Mesenchymal stem cell (in vitro differentiated cells and primary cell): ENCODE results near the gene SMOC2.
A peak's percentile ranks its signal among the peaks of the same experiment; 100 is the strongest.

Source experiments
- DNase-seq: peaks from one replicate; pipeline ENCODE4 v3.0.0-alpha.2; 2013
- H2AFZ ChIP-seq: one replicate; pipeline ENCODE4 v1.6.1; 2013; ENCODE audit warnings: low read depth, mild to moderate bottlenecking, control low read depth, inconsistent platforms, low read length, moderate library complexity
- H2AK5ac ChIP-seq: 2 replicates; pipeline ENCODE4 v1.6.1; 2013; ENCODE audit warnings: low read length, moderate library complexity, mild to moderate bottlenecking, inconsistent platforms; ENCODE audit not compliant: severe bottlenecking
- H2BK120ac ChIP-seq: one replicate; pipeline ENCODE4 v1.6.1; 2013; ENCODE audit warnings: low read depth, mild to moderate bottlenecking, inconsistent platforms, low read length, moderate library complexity
- H2BK12ac ChIP-seq, 2 experiments: one replicate each; pipeline ENCODE4 v1.6.1; 2013; ENCODE audit warnings: inconsistent platforms in 2 of 2, low read length in 2 of 2, mild to moderate bottlenecking in 2 of 2, moderate library complexity in 2 of 2, control low read depth in 1 of 2
- H2BK15ac ChIP-seq: one replicate; pipeline ENCODE4 v1.6.1; 2013; ENCODE audit warnings: mild to moderate bottlenecking, low read depth, inconsistent platforms; ENCODE audit not compliant: poor library complexity, severe bottlenecking
- H2BK5ac ChIP-seq: 2 replicates; pipeline ENCODE4 v1.6.1; 2013; ENCODE audit warnings: low read depth, mild to moderate bottlenecking, low read length, control low read depth, inconsistent platforms; ENCODE audit not compliant: poor library complexity, severe bottlenecking
- H3K14ac ChIP-seq, 2 experiments: one replicate each; pipeline ENCODE4 v1.6.1; 2013; ENCODE audit warnings: inconsistent platforms in 2 of 2, low read length in 2 of 2, control low read depth in 1 of 2, mild to moderate bottlenecking in 1 of 2, moderate library complexity in 1 of 2
- H3K18ac ChIP-seq, 2 experiments: one replicate each; pipeline ENCODE4 v1.6.1; 2013; ENCODE audit warnings: inconsistent platforms in 2 of 2, low read length in 2 of 2, control low read depth in 1 of 2, low read depth in 1 of 2, mild to moderate bottlenecking in 1 of 2
- H3K23ac ChIP-seq, 2 experiments: one replicate each; pipeline ENCODE4 v1.6.1; 2013; ENCODE audit warnings: inconsistent platforms in 2 of 2, low read length in 2 of 2, mild to moderate bottlenecking in 2 of 2, moderate library complexity in 2 of 2, control low read depth in 1 of 2
- H3K27ac ChIP-seq: 2 replicates; pipeline ENCODE4 v1.5.1; 2013; ENCODE audit warnings: mild to moderate bottlenecking, moderate library complexity, low read length, control low read depth, inconsistent platforms; ENCODE audit not compliant: poor library complexity, severe bottlenecking
- H3K27me3 ChIP-seq, 2 experiments: 2 replicates each; pipeline versions ENCODE4 v1.6.1 to v1.7.0; 2013; ENCODE audit warnings: low read length in 2 of 2, mild to moderate bottlenecking in 2 of 2, moderate library complexity in 2 of 2, control low read depth in 1 of 2, inconsistent platforms in 1 of 2; ENCODE audit not compliant: control insufficient read depth in 1 of 2, insufficient read depth in 1 of 2
- H3K36me3 ChIP-seq, 2 experiments: 2 replicates each; pipeline versions ENCODE4 v1.6.1 to v1.7.0; 2013; ENCODE audit warnings: low read length in 2 of 2, control low read depth in 1 of 2, inconsistent platforms in 1 of 2, low read depth in 1 of 2, mild to moderate bottlenecking in 1 of 2; ENCODE audit not compliant: insufficient read depth in 2 of 2, control insufficient read depth in 1 of 2
- H3K4ac ChIP-seq, 2 experiments: one replicate each; pipeline ENCODE4 v1.6.1; 2013; ENCODE audit warnings: inconsistent platforms in 2 of 2, low read length in 2 of 2, mild to moderate bottlenecking in 2 of 2, moderate library complexity in 2 of 2, control low read depth in 1 of 2, low read depth in 1 of 2
- H3K4me1 ChIP-seq: 2 replicates; pipeline ENCODE4 v1.6.1; 2013; ENCODE audit warnings: low read depth, low read length, control low read depth; ENCODE audit not compliant: control insufficient read depth, insufficient read depth
- H3K4me2 ChIP-seq: 2 replicates; pipeline ENCODE4 v1.6.1; 2013; ENCODE audit warnings: low read length, mild to moderate bottlenecking, inconsistent platforms; ENCODE audit not compliant: poor library complexity, severe bottlenecking
- H3K4me3 ChIP-seq, 2 experiments: 2 replicates each; pipeline versions ENCODE4 v1.5.1 to v1.7.0; 2013; ENCODE audit warnings: low read length in 2 of 2, mild to moderate bottlenecking in 2 of 2, control low read depth in 1 of 2, low read depth in 1 of 2; ENCODE audit not compliant: insufficient read depth in 1 of 2
- H3K79me1 ChIP-seq: replicated peaks from 2 replicates; pipeline ENCODE4 v1.6.1; 2013; ENCODE audit warnings: mild to moderate bottlenecking, control low read depth, low read length, inconsistent platforms; ENCODE audit not compliant: poor library complexity, severe bottlenecking
- H3K9ac ChIP-seq: 2 replicates; pipeline ENCODE4 v1.7.0; 2013; ENCODE audit warnings: mild to moderate bottlenecking, low read length, moderate library complexity
- H3K9me3 ChIP-seq: 2 replicates; pipeline ENCODE4 v1.7.0; 2013; ENCODE audit warnings: mild to moderate bottlenecking, low read length; ENCODE audit not compliant: control insufficient read depth
- H4K8ac ChIP-seq: one replicate; pipeline ENCODE4 v1.6.1; 2013; ENCODE audit warnings: inconsistent platforms, mild to moderate bottlenecking, low read length, moderate library complexity
- H4K91ac ChIP-seq: one replicate; pipeline ENCODE4 v1.6.1; 2013; ENCODE audit warnings: mild to moderate bottlenecking, low read length, inconsistent platforms
- WGBS: methylation state at CpG from one replicate; pipeline ENCODE4 v1.1.7; 2013; ENCODE audit warnings: mixed read lengths; 5-methylcytosine and 5-hydroxymethylcytosine counted together

The SMOC2 gene

GRCh38 chr6:168532070-168532469 lies 91.1 kb downstream of the SMOC2 start:
- no peaks in the 10 kb centered on the region for H3K9me3 ChIP-seq
- no peak overlapping the region for H3K9ac ChIP-seq
- H3K27me3 ChIP-seq, result peaks cover 0 to 6% of the 10 kb centered on the region in 2 experiments
- H3K23ac ChIP-seq, result no peak overlapping the region
- H3K14ac ChIP-seq, result no peak overlapping the region
- H3K4me2 ChIP-seq, result no peak overlapping the region
- H2BK5ac ChIP-seq, result no peak overlapping the region
- H4K8ac ChIP-seq, result no peak overlapping the region
- H2BK15ac ChIP-seq, result no peak overlapping the region
- H3K79me1 ChIP-seq, result no peaks in the 10 kb centered on the region
- no peak overlapping the region for H4K91ac ChIP-seq
- H2AK5ac ChIP-seq, result no peak overlapping the region
- 57% methylated on average over 3 of the region's 5 CpGs for WGBS
- H2BK12ac ChIP-seq, result no peak overlapping the region
- DNase-seq, result no peak
- no peak overlapping the region for H3K4ac ChIP-seq
- no peak overlapping the region for H2BK120ac ChIP-seq
- no peaks in the 10 kb centered on the region for H3K36me3 ChIP-seq
- H3K27ac ChIP-seq, result no peak overlapping the region
- no peak overlapping the region for H3K4me3 ChIP-seq
- no peaks in the 10 kb centered on the region for H3K4me1 ChIP-seq
- no peak overlapping the region for H2AFZ ChIP-seq
- no peak overlapping the region for H3K18ac ChIP-seq

GRCh38 chr6:168533414-168533813 lies 92.4 kb downstream of the SMOC2 start:
- Histone ChIP-seq H3K79me1 (no peaks in the 10 kb centered on the region), H4K8ac (no peak overlapping the region), H3K9me3 (no peaks in the 10 kb centered on the region), H2BK15ac (no peak overlapping the region), H3K18ac (no peak overlapping the region), H3K4me3 (peak overlapping the region in 1 of 2 experiments; percentile 31), H3K9ac (peak overlapping the region; percentile 42), H2BK5ac (no peak overlapping the region), H3K4me1 (no peaks in the 10 kb centered on the region), H3K4ac (no peak overlapping the region), H4K91ac (no peak overlapping the region), H3K36me3 (no peaks in the 10 kb centered on the region), H2AK5ac (no peak overlapping the region), H3K14ac (no peak overlapping the region), H3K4me2 (no peak overlapping the region), H2BK12ac (no peak overlapping the region), H3K27me3 (peaks cover 0 to 12% of the 10 kb centered on the region in 2 experiments), H2BK120ac (no peak overlapping the region), H3K27ac (no peak overlapping the region), H2AFZ (no peak overlapping the region), H3K23ac (no peak overlapping the region)
- no peak for DNase-seq
- WGBS, result 55% methylated on average over 2 of the region's 4 CpGs

GRCh38 chr6:168534265-168534664 lies 93.3 kb downstream of the SMOC2 start:
- Histone ChIP-seq H3K18ac (no peak overlapping the region), H3K14ac (no peak overlapping the region), H2AFZ (no peak overlapping the region), H3K9me3 (no peaks in the 10 kb centered on the region), H3K23ac (no peak overlapping the region), H3K36me3 (no peaks in the 10 kb centered on the region), H3K4me2 (no peak overlapping the region), H2BK15ac (no peak overlapping the region), H3K4ac (no peak overlapping the region), H3K79me1 (no peaks in the 10 kb centered on the region), H3K4me1 (no peaks in the 10 kb centered on the region), H2BK120ac (no peak overlapping the region), H3K9ac (peak overlapping the region; percentile 18), H4K8ac (no peak overlapping the region), H4K91ac (no peak overlapping the region), H2BK12ac (no peak overlapping the region), H3K27me3 (peaks cover 0 to 14% of the 10 kb centered on the region in 2 experiments), H3K4me3 (no peak overlapping the region), H2BK5ac (no peak overlapping the region), H3K27ac (no peak overlapping the region), H2AK5ac (no peak overlapping the region)
- DNase-seq, result no peak
- WGBS, result 83% methylated on average over 4 of the region's 6 CpGs

- Histone ChIP-seq H3K27ac (no peak overlapping the region), H2BK15ac (no peak overlapping the region), H2AK5ac (no peak overlapping the region), H2BK120ac (no peak overlapping the region), H3K4ac (no peak overlapping the region), H3K27me3 (peaks cover 3 to 29% of the 10 kb centered on the region in 2 experiments), H3K4me1 (no peaks in the 10 kb centered on the region), H2BK12ac (no peak overlapping the region), H3K23ac (no peak overlapping the region), H3K79me1 (no peaks in the 10 kb centered on the region), H3K4me2 (no peak overlapping the region), H3K14ac (no peak overlapping the region), H3K9ac (no peak overlapping the region), H3K36me3 (no peaks in the 10 kb centered on the region), H4K8ac (no peak overlapping the region), H2AFZ (no peak overlapping the region), H3K18ac (no peak overlapping the region), H3K9me3 (no peaks in the 10 kb centered on the region), H2BK5ac (no peak overlapping the region), H4K91ac (no peak overlapping the region), H3K4me3 (no peak overlapping the region)
- WGBS, result 94% methylated on average over 22 of the region's 22 CpGs
- DNase-seq, result no peak
Measured at GRCh38 chr6:168535711-168536110, 94.7 kb downstream of the SMOC2 start.
